A549 treated with GW870086 at 1 μM for 4 hours (cell line): Measurements from ENCODE around the gene FLRT3. TPM values are rescaled to one million over a fixed set of nuclear protein-coding genes. Genes with fewer than 3 reads are reported as not detected.

Source experiments
- total RNA-seq: library from RNA; stranded (reverse); fragments of 200-300 nt; extraction: Qiagen RNA extraction; gene quantifications from 5 replicates; pipeline ENCODE4 v1.2.3, GENCODE V29; 2022; ENCODE audit warnings: low read depth

FLRT3 gene
- total RNA-seq, result 1.1 to 1.6 TPM (median 1.3 TPM) in 5 replicates

GRCh38 chr20:14337400-14338171 is at the start of gene FLRT3:
Gene FLRT3 (minus strand): TSS chr20:14337612. CDS start chr20:14327506, 10,106 bp downstream.

